NT2/D1 (cell line): ENCODE results near the gene BTBD7.

ENCODE experiments used
- DNase-seq: peaks from one replicate; pipeline ENCODE4 v3.0.0-alpha.2; 2011; ENCODE audit warnings: low read depth, low spot score
- H3K27me3 ChIP-seq: 2 replicates; pipeline ENCODE4 v1.6.0; 2011; ENCODE audit warnings: mild to moderate bottlenecking; ENCODE audit not compliant: insufficient read length, insufficient read depth
- H3K36me3 ChIP-seq: 2 replicates; pipeline ENCODE4 v1.6.1; 2011; ENCODE audit warnings: mild to moderate bottlenecking, low read length, mixed read lengths; ENCODE audit not compliant: insufficient read depth, insufficient read length
- H3K4me1 ChIP-seq: 2 replicates; pipeline ENCODE4 v1.5.1; 2011; ENCODE audit not compliant: insufficient read depth, insufficient read length
- H3K4me3 ChIP-seq: 2 replicates; pipeline ENCODE4 v1.5.1; 2011; ENCODE audit warnings: low read depth; ENCODE audit not compliant: insufficient read length
- H3K9ac ChIP-seq: 2 replicates; pipeline ENCODE4 v1.6.0; 2011; ENCODE audit warnings: low read depth; ENCODE audit not compliant: insufficient read length
- H3K9me3 ChIP-seq: 2 replicates; pipeline ENCODE4 v1.5.1; 2011; ENCODE audit warnings: mild to moderate bottlenecking, low read length; ENCODE audit not compliant: insufficient read depth
- SUZ12 ChIP-seq: IDR thresholded peaks from 2 replicates; pipeline ENCODE4 v1.6.1; 2011; ENCODE audit not compliant: insufficient read length, insufficient read depth; ENCODE audit errors: extremely low read depth
- YY1 ChIP-seq: IDR thresholded peaks from 2 replicates; pipeline ENCODE4 v1.6.1; 2011; ENCODE audit not compliant: insufficient read length, insufficient read depth
- ZNF274 ChIP-seq: IDR thresholded peaks from 2 replicates; pipeline ENCODE4 v1.6.1; 2011; ENCODE audit warnings: mild to moderate bottlenecking, low read depth, low read length

The BTBD7 gene

DNA sequence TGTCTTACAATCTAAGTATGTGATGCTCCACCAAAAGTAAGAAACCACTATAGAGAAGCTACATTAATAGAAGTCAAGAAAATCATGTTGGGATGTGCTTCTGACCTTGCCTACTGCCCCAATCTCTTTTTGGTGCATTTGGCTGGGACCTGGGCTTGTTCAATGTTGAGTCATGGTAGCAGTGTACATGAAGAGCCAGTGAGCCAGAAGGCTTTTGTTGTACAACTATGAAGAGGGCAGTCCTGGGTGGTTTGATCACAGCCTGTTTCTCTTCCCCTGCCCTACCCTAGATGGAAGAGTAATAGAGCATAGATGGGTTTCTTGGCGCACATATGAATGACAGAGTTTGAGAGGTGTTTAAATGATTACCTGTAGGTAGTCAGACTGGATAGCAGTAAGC is 69.4 kb downstream of the BTBD7 start:
- peaks cover 29% of the 10 kb centered on the region for H3K36me3 ChIP-seq
- H3K4me1 ChIP-seq, result no peaks in the 10 kb centered on the region
- TF ChIP-seq ZNF274 (no peak), YY1 (no peak), SUZ12 (no peak)
- no peak for DNase-seq
- H3K27me3 ChIP-seq, result no peaks in the 10 kb centered on the region
- H3K4me3 ChIP-seq, result no peak overlapping the region
- no peaks in the 10 kb centered on the region for H3K9me3 ChIP-seq
- H3K9ac ChIP-seq, result no peak overlapping the region

DNA sequence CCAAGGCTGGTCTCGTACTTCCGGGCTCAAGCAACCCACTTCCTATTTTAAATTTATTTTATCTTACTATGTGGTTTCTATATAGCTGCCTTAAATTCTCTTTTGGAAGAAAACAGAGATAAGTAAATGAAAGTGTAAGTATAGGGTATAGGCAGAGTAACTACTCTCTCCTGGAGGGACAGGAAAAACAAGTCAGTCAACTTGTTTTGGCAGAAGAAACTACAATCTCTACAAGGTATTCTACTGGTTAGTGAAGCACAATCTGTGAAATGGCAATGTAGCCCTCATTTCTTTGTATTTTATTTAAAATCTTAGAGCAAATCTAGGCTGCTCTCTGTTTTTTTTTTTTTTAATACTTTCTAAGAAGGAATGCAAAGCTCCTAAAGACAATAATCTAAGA is 70.4 kb downstream of the BTBD7 start:
- Histone ChIP-seq H3K4me3 (no peak overlapping the region), H3K36me3 (peaks cover 29% of the 10 kb centered on the region), H3K4me1 (no peaks in the 10 kb centered on the region), H3K27me3 (no peaks in the 10 kb centered on the region), H3K9me3 (no peaks in the 10 kb centered on the region), H3K9ac (no peak overlapping the region)
- no peak for DNase-seq
- TF ChIP-seq YY1 (no peak), ZNF274 (no peak), SUZ12 (no peak)

DNA sequence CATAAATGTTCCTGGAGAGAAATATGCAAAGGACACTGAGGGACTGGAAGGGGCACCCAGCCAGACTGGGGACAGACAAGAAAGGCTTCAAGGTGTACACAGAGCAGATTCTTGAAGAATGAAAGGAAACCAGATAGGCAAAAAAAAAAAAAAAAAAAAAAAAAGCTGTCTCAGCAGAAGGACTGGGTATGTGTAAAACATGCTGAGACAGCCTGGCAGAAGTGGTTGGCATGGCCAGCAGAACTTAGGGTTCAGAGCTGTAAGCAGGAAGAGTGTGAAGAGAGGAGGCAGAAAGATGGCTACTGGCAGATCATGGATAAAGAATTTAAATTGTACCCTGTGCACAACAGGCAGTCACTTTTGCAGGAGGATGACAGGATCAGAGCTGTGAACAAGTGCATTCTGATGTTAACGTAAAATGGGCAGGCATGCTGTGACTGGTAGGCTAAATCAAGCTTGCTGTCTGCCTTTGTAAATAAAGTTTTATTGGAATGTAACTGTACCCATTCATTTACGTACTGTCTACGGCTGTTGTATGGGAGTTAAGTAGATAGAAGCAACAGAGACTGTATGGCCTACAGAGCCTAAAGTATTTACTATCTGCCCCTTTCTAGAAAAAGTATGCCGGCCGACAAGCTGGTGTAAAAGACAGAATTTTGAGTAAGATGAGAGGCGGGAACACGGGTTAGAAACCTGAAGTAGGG is 83.6 kb downstream of the BTBD7 start:
- Histone ChIP-seq H3K27me3 (no peaks in the 10 kb centered on the region), H3K4me1 (no peaks in the 10 kb centered on the region), H3K4me3 (no peak overlapping the region), H3K36me3 (peaks cover 49% of the 10 kb centered on the region), H3K9ac (no peak overlapping the region), H3K9me3 (no peaks in the 10 kb centered on the region)
- TF ChIP-seq ZNF274 (no peak), SUZ12 (no peak), YY1 (no peak)
- DNase-seq, result peak; percentile 3

GRCh38 chr14:93246534-93246933 is 86.3 kb downstream of the BTBD7 start:
- Histone ChIP-seq H3K4me1 (no peaks in the 10 kb centered on the region), H3K9me3 (no peaks in the 10 kb centered on the region), H3K9ac (no peak overlapping the region), H3K36me3 (peaks cover 56% of the 10 kb centered on the region), H3K27me3 (no peaks in the 10 kb centered on the region), H3K4me3 (no peak overlapping the region)
- no peak for TF ChIP-seq YY1
- TF ChIP-seq ZNF274, result no peak
- no peak for TF ChIP-seq SUZ12
- DNase-seq, result no peak

- no peak overlapping the region for H3K9ac ChIP-seq
- H3K4me3 ChIP-seq, result no peak overlapping the region
- peaks cover 54% of the 10 kb centered on the region for H3K36me3 ChIP-seq
- H3K27me3 ChIP-seq, result no peaks in the 10 kb centered on the region
- no peaks in the 10 kb centered on the region for H3K4me1 ChIP-seq
- DNase-seq, result no peak
- TF ChIP-seq YY1, result no peak
- TF ChIP-seq ZNF274, result no peak
- no peak for TF ChIP-seq SUZ12
- H3K9me3 ChIP-seq, result no peaks in the 10 kb centered on the region
Observed at GRCh38 chr14:93245764-93246420, 86.9 kb downstream of the BTBD7 start.

- no peak overlapping the region for H3K4me3 ChIP-seq
- no peaks in the 10 kb centered on the region for H3K9me3 ChIP-seq
- TF ChIP-seq ZNF274 (no peak), YY1 (no peak), SUZ12 (no peak)
- H3K36me3 ChIP-seq, result peaks cover 43% of the 10 kb centered on the region
- H3K27me3 ChIP-seq, result no peaks in the 10 kb centered on the region
- no peak overlapping the region for H3K9ac ChIP-seq
- DNase-seq, result no peak
- no peaks in the 10 kb centered on the region for H3K4me1 ChIP-seq
Observed at GRCh38 chr14:93240678-93241000, 92.2 kb downstream of the BTBD7 start.

GRCh38 chr14:93239869-93240677 is 92.8 kb downstream of the BTBD7 start:
- Histone ChIP-seq H3K4me1 (no peaks in the 10 kb centered on the region), H3K9me3 (no peaks in the 10 kb centered on the region), H3K36me3 (peaks cover 38% of the 10 kb centered on the region), H3K4me3 (no peak overlapping the region), H3K27me3 (no peaks in the 10 kb centered on the region), H3K9ac (no peak overlapping the region)
- no peak for DNase-seq
- TF ChIP-seq YY1 (no peak), SUZ12 (no peak), ZNF274 (no peak)
